Common myeloid progenitor, CD34-positive (primary cell): ENCODE measurements around the gene VCX3B.
"Not testable (repeated sequence)": the region's sequence is repeated elsewhere in the genome, so short reads cannot be mapped to it uniquely, and the experiment has no call there.

Experiments used
- CTCF ChIA-PET: fragments of 350-600 bp; sonication (Branson Sonifier 250); formaldehyde crosslinking; loops from one replicate; lab custom pipeline; 2021; ENCODE audit warnings: antibody characterized with exemption; lab: Charles Lee
- POLR2A ChIA-PET: fragments of 350-600 bp; sonication (Branson Sonifier 250); formaldehyde crosslinking; loops from one replicate; lab custom pipeline; 2021; ENCODE audit warnings: antibody characterized with exemption; lab: Charles Lee
- DNase-seq, 3 donors: peaks; one replicate each; pipeline versions ENCODE4 v3.0.0 to v3.0.0-alpha.2; 2013
- H3K27ac ChIP-seq, 2 experiments: 1 replicate in 1 of 2; 2 replicates in 1 of 2; pipeline ENCODE4 v1.7.0; 2013; ENCODE audit warnings: inconsistent platforms in 2 of 2, low read length in 2 of 2, mild to moderate bottlenecking in 2 of 2, low read depth in 1 of 2, moderate library complexity in 1 of 2; ENCODE audit not compliant: severe bottlenecking in 2 of 2, insufficient read depth in 1 of 2, poor library complexity in 1 of 2
- H3K27me3 ChIP-seq, 5 experiments: replicated peaks in 2 of 5; 1 replicate in 3 of 5; 2 replicates in 2 of 5; pipeline versions ENCODE4 v1.6.1 to v1.7.0; 2013; ENCODE audit warnings: low read length in 4 of 5, mild to moderate bottlenecking in 2 of 5, moderate library complexity in 2 of 5, inconsistent platforms in 1 of 5; ENCODE audit not compliant: insufficient read depth in 5 of 5, control insufficient read depth in 4 of 5
- H3K36me3 ChIP-seq, 4 experiments: 1 replicate in 2 of 4; 2 replicates in 2 of 4; pipeline versions ENCODE4 v1.6.1 to v1.7.0; 2013; ENCODE audit warnings: low read length in 3 of 4, control low read depth in 1 of 4, mild to moderate bottlenecking in 1 of 4; ENCODE audit not compliant: control insufficient read depth in 4 of 4, insufficient read depth in 4 of 4
- H3K4me1 ChIP-seq, 4 experiments: 1 replicate in 3 of 4; 2 replicates in 1 of 4; pipeline versions ENCODE4 v1.6.1 to v1.7.1; 2013; ENCODE audit warnings: low read length in 3 of 4, mild to moderate bottlenecking in 3 of 4, control low read depth in 1 of 4, inconsistent platforms in 1 of 4, moderate library complexity in 1 of 4; ENCODE audit not compliant: control insufficient read depth in 4 of 4, insufficient read depth in 4 of 4; ENCODE audit errors: control extremely low read depth in 1 of 4
- H3K4me3 ChIP-seq, 7 experiments: 1 replicate in 4 of 7; 2 replicates in 3 of 7; pipeline versions ENCODE4 v1.5.1 to v1.7.0; 2013; ENCODE audit warnings: mild to moderate bottlenecking in 7 of 7, low read length in 6 of 7, moderate library complexity in 6 of 7, inconsistent platforms in 2 of 7, low read depth in 2 of 7, control low read depth in 1 of 7; ENCODE audit not compliant: insufficient read depth in 4 of 7, control insufficient read depth in 1 of 7; ENCODE audit errors: extremely low read depth in 1 of 7
- H3K9me3 ChIP-seq, 5 experiments: 1 replicate in 4 of 5; 2 replicates in 1 of 5; pipeline versions ENCODE4 v1.6.1 to v1.7.1; 2013; ENCODE audit warnings: low read length in 4 of 5, mild to moderate bottlenecking in 2 of 5, inconsistent platforms in 1 of 5, low read depth in 1 of 5, moderate library complexity in 1 of 5; ENCODE audit not compliant: control insufficient read depth in 4 of 5, insufficient read depth in 2 of 5; ENCODE audit errors: control extremely low read depth in 1 of 5
- WGBS: methylation state at CpG from one replicate; pipeline ENCODE4 v1.1.5; 2013; ENCODE audit not compliant: insufficient coverage; 5-methylcytosine and 5-hydroxymethylcytosine counted together

The VCX3B gene

DNA sequence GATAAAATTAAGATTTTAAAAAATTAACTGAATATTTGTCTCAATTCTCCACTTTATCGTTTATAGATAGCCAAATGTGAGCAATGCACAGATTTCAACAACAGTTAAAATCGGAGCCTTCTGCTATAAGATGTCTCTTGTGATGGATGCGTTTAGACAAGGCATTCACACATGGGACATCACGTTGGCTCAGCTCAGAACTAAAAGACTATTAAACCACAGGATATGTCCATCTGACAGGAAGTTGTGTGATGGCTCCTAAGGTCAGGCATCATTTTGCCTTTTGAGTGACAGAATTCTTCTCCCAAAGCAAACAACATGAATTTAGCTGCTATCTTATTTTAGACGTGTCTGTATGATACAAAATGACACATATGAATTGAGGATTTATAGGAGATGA is 17.3 kb upstream of the VCX3B start:
- WGBS: 100% methylated on average over 3 of the region's 5 CpGs
- H3K27me3 ChIP-seq: no peaks in the 10 kb centered on the region
- H3K27ac ChIP-seq: no peak overlapping the region
- ChIA-PET POLR2A (no interaction called here), CTCF (no interaction called here)
- no peak for DNase-seq
- no peak overlapping the region for H3K4me3 ChIP-seq
- H3K9me3 ChIP-seq: no peaks in the 10 kb centered on the region
- no peaks in the 10 kb centered on the region for H3K4me1 ChIP-seq
- H3K36me3 ChIP-seq: no peaks in the 10 kb centered on the region

DNA sequence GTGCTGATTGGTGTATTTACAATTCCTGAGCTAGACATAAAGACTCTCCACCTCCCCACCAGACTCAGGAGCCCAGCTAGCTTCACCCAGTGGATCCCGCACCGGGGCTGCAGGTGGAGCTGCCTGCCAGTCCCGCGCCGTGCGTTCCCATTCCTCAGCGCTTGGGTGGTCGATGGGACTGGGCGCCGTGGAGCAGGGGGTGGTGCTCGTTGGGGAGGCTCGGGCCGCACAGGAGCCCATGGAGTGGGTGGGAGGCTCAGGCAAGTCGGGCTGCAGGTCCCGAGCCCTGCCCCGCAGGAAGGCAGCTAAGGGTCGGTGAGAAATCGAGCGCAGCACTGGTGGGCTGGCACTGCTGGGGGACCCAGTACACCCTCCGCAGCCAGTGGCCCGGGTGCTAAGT is 12.3 kb upstream of the VCX3B start:
- H3K27ac ChIP-seq, H3K4me3 ChIP-seq, H3K9me3 ChIP-seq, H3K27me3 ChIP-seq, CTCF ChIA-PET, POLR2A ChIA-PET, H3K36me3 ChIP-seq, H3K4me1 ChIP-seq, DNase-seq: not testable (repeated sequence)
- WGBS: 97% methylated on average over 13 of the region's 21 CpGs

DNA sequence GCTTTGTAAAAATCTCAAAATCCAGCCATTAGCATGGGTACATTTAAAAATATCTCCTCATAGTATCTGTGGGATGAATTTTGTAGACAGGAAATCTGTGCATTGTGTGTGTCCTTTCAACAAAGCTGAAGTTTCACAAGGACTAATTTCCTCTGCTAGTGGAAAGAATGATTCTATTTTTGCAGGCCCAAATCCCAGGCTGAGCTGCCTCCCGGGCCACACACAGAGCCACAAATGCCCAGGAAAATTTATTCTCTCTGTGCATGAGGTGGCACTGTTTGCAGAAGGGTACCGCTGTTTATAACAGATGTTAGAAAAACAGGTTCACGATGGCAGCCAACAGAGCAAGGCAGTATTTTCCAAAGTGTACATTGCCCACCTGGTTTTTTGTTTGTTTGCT is 11.0 kb upstream of the VCX3B start:
- Histone ChIP-seq H3K27me3 (no peaks in the 10 kb centered on the region), H3K36me3 (no peaks in the 10 kb centered on the region), H3K4me1 (no peaks in the 10 kb centered on the region), H3K27ac (no peak overlapping the region), H3K9me3 (no peaks in the 10 kb centered on the region), H3K4me3 (no peak overlapping the region)
- WGBS: 61% methylated on average over 3 of the region's 3 CpGs
- DNase-seq: no peak
- CTCF ChIA-PET: no interaction called here
- POLR2A ChIA-PET: no interaction called here

- ChIA-PET POLR2A (no interaction called here), CTCF (no interaction called here)
- H3K27ac ChIP-seq: no peak overlapping the region
- WGBS: 91% methylated on average over 4 of the region's 4 CpGs
- H3K4me3 ChIP-seq: no peak overlapping the region
- H3K4me1 ChIP-seq: no peaks in the 10 kb centered on the region
- DNase-seq: no peak
- no peaks in the 10 kb centered on the region for H3K36me3 ChIP-seq
- H3K9me3 ChIP-seq: no peaks in the 10 kb centered on the region
- no peaks in the 10 kb centered on the region for H3K27me3 ChIP-seq
Measured at GRCh38 chrX:8455557-8455956, 9.1 kb upstream of the VCX3B start.

DNA sequence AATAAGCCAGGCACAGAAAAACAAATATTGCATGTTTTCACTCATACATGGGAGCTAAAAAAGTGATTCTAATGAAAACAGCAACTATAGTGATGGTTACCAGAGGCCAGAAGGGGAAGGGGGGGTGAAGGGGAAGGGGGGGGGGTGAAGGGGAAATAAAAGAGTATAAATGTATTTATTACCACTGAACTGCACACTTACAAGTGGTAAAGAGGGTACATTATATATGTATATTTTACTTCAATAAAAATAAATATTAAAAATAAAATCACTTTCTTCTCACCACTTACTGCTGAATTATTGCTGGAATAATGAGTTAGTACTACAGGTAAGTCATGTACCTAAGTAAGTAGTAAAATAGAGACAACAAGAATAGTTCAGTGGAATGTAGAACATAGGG is 2.1 kb upstream of the VCX3B start:
- H3K27me3 ChIP-seq: no peaks in the 10 kb centered on the region
- H3K4me3 ChIP-seq: no peak overlapping the region
- H3K4me1 ChIP-seq: no peaks in the 10 kb centered on the region
- H3K36me3 ChIP-seq: no peaks in the 10 kb centered on the region
- ChIA-PET POLR2A (no interaction called here), CTCF (no interaction called here)
- no peaks in the 10 kb centered on the region for H3K9me3 ChIP-seq
- no peak for DNase-seq
- no peak overlapping the region for H3K27ac ChIP-seq

GRCh38 chrX:8484360-8484949 is 19.8 kb downstream of the VCX3B start:
- H3K4me3 ChIP-seq: no peak overlapping the region
- DNase-seq: no peak
- no peak overlapping the region for H3K27ac ChIP-seq
- no peaks in the 10 kb centered on the region for H3K27me3 ChIP-seq
- H3K36me3 ChIP-seq: no peaks in the 10 kb centered on the region
- CTCF ChIA-PET: interaction anchor here (1.5 kb wide), 1 partner anchor 11 kb away, joined by 3 read pairs; no protein-coding TSS in a partner anchor
- POLR2A ChIA-PET: no interaction called here
- no peaks in the 10 kb centered on the region for H3K9me3 ChIP-seq
- 55% methylated on average over 6 of the region's 8 CpGs for WGBS
- H3K4me1 ChIP-seq: no peaks in the 10 kb centered on the region

GRCh38 chrX:8495036-8495435 is 30.4 kb downstream of the VCX3B start:
- DNase-seq, H3K4me1 ChIP-seq, H3K27ac ChIP-seq, POLR2A ChIA-PET, H3K9me3 ChIP-seq, H3K4me3 ChIP-seq, H3K27me3 ChIP-seq, H3K36me3 ChIP-seq: not testable (repeated sequence)
- CTCF ChIA-PET: interaction anchor here (1.2 kb wide), 1 partner anchor 10 kb away, joined by 3 read pairs; no protein-coding TSS in a partner anchor
- 67% methylated on average over 2 of the region's 4 CpGs for WGBS
